Keratinocyte (primary cell): ENCODE data around the gene ATP5ME.

Experiments
- EZH2 ChIP-seq: IDR thresholded peaks from one replicate; pipeline ENCODE4 v1.6.1; 2012; ENCODE audit warnings: inconsistent platforms, mild to moderate bottlenecking, low read length, moderate library complexity
- TF ChIP-seq, protein P1 (sequence below), 3 experiments: IDR thresholded peaks in 1 of 3; conservative IDR thresholded peaks in 1 of 3; optimal IDR thresholded peaks in 1 of 3; 2 replicates in 2 of 3; 3 replicates in 1 of 3; pipeline versions ENCODE3 to v1.5.1; 2011; ENCODE audit warnings: low read length in 3 of 3, mild to moderate bottlenecking in 3 of 3, moderate library complexity in 2 of 3, control low read depth in 1 of 3, inconsistent platforms in 1 of 3; ENCODE audit not compliant: insufficient read depth in 2 of 3; ENCODE audit errors: extremely low read depth in 1 of 3

DNA sequence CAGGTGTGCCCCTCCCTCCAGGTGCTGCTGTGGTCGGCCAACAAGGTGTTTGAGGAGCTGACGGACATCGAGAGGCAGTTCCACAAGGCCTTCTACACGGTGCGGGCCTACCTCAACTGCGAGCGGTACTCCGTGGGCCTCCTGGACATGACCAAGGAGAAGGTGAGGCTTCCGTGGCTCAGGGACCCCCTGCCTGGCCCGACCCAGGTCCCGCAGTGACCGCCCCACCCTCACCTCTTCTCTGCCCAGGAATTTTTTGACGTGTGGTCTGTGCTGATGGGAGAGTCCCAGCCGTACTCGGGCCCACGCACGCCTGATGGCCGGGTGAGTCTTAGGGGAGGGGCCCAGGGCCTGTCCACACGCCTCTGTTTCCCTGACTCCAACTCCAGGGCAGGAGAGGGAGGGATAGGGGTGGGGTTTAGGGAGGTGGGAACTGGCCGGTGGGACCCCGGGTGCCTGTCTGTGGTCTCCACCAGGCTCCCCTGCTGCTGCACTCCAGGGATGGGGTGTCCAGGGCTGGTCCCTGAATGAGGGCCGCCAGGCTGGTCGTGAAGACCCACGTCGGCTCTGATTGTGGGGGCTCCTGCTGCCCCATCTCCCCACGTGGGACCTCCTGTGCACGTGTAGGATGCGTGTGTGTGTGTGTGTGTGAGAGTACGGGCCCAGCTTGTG is 20.1 kb downstream of the ATP5ME start:
- no peak for TF ChIP-seq EZH2
- TF ChIP-seq, protein P1, sequence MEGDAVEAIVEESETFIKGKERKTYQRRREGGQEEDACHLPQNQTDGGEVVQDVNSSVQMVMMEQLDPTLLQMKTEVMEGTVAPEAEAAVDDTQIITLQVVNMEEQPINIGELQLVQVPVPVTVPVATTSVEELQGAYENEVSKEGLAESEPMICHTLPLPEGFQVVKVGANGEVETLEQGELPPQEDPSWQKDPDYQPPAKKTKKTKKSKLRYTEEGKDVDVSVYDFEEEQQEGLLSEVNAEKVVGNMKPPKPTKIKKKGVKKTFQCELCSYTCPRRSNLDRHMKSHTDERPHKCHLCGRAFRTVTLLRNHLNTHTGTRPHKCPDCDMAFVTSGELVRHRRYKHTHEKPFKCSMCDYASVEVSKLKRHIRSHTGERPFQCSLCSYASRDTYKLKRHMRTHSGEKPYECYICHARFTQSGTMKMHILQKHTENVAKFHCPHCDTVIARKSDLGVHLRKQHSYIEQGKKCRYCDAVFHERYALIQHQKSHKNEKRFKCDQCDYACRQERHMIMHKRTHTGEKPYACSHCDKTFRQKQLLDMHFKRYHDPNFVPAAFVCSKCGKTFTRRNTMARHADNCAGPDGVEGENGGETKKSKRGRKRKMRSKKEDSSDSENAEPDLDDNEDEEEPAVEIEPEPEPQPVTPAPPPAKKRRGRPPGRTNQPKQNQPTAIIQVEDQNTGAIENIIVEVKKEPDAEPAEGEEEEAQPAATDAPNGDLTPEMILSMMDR (optimal IDR thresholded peaks at IDR 0.05 in 1 of 3, IDR thresholded peaks at IDR 0.05 in 1 of 3, conservative IDR thresholded peaks at IDR 0.05 in 1 of 3; ENCODE audit: extremely low read depth in 1 of 3, insufficient read depth in 2 of 3, low read length in 3 of 3): no peak
